GM18507 (cell line): ENCODE measurements around the gene CLEC5A.
"Not testable (repeated sequence)": the region's sequence is repeated elsewhere in the genome, so short reads cannot be mapped to it uniquely, and the experiment has no call there.

Experiments used
- DNase-seq: peaks from one replicate; pipeline ENCODE4 v3.0.0; 2011; ENCODE audit warnings: low read depth; ENCODE audit not compliant: insufficient read length; ENCODE audit errors: extremely low spot score
- FAIRE-seq: peaks from 2 replicates; lab custom pipeline; 2011; peaks lifted over from hg19 to GRCh38; lab: Jason Lieb, UNC

The CLEC5A gene

DNA sequence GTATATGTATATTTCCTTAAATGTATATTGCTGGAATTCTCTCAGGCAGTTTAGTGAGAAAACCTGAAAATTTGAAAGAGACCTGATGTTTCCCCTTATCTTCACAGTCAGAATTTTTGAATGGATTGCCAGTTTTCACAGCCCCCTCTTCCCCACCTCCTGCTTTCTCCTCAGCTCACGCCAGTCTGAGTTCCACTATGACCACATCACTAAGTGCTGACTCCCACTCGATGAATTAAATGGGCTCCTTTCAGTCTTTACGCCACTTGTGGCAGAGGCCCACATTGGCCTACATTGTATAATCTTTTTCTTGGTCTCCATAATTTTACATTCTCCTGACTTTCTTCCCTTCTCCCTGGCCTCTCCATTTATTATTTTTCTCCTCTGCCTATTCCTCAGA lies 3.1 kb upstream of the CLEC5A start:
- FAIRE-seq (no peak), DNase-seq (no peak)

DNA sequence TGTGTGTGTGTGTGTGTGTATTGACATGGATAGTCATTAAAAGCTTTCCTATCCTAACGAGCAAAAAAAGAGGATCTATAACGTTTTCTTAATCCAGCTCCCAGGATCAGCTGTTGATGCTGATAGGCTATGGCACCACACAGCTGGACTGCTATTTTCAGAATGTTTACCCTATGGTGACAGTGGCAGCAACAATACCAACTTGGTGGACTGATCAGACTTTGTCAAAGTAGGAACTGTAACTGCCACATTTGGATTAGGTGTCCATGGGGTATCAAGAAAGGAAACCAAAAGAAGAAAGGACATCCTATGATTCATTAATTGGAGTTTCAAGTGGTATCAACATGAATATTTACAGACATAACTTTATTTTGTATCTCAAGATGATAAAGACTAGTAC lies 2.7 kb upstream of the CLEC5A start:
- DNase-seq (no peak), FAIRE-seq (no peak)

DNA sequence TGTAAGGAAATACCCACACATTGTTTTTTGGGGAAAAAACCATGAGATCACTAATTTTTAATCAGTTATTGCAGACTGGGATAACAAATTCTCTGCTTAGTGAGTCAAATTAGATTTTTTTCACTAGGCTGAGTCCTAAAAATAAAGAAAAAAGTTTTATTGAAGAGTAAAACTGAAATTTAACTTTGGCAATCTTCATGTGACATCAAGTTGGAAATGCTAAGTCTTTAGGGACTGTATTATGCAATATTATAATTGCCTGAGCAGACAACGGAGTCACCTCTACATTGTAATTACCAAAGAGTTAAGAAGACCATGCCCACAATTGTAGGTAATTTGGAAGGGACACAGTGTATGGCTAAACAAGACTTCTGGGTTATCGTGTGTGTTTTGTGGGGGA lies 2.2 kb upstream of the CLEC5A start:
- no peak for DNase-seq
- FAIRE-seq = no peak

DNA sequence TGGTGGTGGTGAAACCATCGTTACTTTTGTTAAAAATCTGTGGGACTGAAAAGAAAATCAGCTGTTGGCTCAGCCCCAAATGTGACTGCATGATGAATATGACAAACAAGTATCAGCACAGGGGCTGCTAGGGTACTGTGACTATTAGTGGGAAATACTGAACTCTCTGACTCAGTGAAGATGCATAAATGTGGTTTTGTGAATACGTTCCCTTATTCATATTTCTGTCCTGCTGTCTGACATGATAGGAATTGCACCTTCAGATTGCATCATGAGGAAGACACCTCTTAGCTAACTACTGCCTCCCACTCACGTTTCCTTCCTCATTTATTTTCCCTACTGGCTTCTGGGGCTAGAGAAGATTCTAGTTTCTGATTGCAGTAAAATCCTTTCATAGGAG lies 1.4 kb downstream of the CLEC5A start:
- FAIRE-seq = no peak
- no peak for DNase-seq

DNA sequence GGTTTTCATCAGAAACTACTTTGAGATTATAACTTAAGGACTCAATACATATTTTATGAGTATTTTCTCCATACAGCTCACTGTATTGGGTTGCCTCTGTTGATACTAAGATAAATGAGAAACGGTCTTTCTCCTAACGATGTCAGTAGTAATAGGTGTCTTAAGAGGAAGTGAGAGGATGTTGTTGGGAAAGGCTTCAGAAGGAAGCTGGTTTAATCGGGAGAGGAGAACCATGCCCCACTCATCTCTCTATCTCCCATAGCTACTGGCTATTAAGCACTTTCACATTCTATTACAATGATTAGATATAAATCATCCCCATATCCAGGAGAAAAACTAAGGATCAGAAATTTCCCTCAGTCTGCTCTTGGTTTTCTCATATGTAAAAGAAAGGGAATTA lies 2.0 kb downstream of the CLEC5A start:
- FAIRE-seq = no peak

DNA sequence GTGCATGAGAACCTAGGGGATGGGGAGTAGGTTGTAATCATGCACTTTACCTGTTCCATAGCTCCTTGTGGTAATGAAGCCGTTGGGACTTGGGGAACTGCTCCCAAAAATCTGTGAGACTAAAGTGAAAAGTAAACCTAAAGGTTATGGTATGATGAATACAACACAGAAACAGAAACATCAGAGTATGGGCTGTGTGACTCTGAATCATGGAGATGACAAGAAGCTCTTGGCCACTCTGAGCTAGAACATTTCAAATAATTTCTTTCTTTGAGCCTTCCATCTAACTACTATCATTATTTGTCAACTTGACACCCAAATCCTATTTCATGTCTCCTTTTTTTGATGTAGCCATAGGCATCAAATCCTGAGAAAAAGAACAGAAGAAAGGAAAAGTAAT lies 2.9 kb downstream of the CLEC5A start:
- no peak for FAIRE-seq

More for the DNA sequence above, 2.0 kb downstream of the CLEC5A start:
- no peak for DNase-seq

DNA sequence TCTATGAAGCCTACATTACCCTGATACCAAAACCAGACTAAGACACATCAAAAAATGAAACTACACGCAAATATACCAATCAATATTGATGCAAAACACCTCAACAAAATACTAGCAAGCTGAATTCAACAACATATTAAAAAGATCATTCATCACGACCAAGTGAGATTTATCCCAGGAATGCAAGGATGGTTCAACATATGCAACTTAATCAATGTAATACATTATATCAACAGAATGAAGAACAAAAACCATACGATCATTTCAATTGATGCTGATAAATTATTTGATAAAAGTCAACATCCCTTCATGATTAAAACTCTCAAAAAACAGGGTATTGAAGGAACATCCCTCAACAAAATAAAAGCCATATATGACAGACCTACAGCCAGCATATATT lies 5.7 kb downstream of the CLEC5A start:
- DNase-seq (no peak), FAIRE-seq (no peak)

More for the DNA sequence above, 2.9 kb downstream of the CLEC5A start:
- no peak for DNase-seq

DNA sequence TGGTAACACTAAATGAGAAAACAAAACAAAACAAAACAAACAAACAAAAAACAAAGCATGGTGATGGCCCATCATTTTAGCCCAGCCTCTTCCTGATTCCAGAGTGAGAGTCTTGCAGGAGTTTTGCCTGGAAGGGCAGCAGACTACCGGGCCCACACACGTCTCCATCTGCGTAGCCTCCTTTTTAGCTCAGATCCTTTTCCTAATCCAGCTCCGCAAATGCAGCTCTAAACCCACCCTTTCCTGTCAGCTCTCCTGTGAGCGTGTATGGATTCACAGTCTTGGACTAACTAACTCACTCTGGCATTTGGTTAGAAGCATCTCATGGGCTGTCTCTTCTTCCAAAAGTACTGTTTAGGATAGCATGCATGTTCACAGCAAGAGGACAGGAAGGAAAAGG lies 16.6 kb downstream of the CLEC5A start:
- no peak for DNase-seq
- no peak for FAIRE-seq

DNA sequence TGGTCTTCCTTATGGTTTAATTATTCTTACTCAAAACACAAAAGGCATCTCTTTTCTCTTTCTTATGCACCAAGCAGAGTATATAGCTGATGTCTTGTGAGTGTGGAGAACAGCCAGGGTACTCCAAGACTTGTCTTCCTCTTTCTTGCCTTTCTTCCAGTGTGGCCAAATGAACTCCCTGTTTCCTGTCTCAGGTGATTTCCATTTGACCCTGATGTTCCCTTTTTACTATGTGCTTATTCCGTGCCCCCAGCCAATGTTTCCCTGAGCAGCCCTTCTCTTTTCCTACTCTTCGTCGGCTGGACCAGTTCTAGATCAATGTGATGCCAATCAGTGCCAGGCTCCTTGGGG lies 18.0 kb downstream of the CLEC5A start:
- DNase-seq = no peak
- FAIRE-seq = no peak

DNA sequence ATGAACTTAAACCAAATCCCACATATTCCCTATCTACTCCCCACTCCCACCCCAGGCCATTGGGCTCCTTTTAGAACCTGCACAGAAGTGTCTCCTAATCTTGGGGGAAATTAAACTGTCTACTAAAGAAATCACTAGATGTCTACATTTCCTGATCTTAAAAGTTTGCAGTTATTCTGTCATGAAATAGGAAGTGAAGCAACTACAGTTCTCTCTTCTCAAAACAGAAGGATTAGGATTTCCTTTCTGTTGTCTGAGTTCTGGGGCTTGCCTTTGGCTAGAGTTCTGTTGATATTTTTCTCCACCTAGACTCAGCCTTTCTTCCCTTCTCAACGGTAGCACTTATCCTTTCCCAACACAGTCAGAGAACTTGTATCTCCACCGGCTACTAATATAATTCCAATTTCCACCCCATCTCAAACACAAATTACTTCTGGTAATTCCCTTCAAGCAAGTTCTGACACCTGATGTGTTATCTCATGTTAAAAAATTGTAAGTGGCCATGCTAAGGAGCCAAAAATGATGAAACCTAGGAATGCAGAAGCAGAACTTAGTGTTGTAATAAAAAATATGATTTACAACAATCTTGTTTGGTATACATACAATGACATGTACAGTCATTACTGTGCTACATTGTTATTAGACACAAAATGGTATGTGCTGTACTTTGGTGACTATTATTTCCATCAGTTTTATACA lies 18.5 kb downstream of the CLEC5A start:
- DNase-seq (no peak), FAIRE-seq (no peak)

DNA sequence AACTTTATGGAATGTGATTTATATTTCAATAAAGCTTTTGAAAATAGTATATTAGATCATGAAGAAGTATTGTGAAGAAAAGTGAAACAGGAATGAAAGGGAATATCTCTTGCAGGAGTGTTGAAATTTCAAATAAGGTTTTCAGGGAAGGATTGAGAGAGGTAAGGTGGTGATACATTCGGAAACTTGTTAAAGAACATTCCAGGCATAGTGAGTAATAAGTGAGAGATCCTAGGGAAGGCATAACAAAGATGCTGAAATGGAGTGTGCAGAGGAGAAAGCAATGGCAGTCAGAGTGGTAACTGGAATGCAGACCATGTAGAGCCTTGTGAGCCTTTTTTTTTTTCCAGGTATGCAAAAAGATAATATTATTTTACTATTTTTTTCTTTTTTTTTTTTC lies 26.5 kb downstream of the CLEC5A start:
- DNase-seq (no peak), FAIRE-seq (no peak)

DNA sequence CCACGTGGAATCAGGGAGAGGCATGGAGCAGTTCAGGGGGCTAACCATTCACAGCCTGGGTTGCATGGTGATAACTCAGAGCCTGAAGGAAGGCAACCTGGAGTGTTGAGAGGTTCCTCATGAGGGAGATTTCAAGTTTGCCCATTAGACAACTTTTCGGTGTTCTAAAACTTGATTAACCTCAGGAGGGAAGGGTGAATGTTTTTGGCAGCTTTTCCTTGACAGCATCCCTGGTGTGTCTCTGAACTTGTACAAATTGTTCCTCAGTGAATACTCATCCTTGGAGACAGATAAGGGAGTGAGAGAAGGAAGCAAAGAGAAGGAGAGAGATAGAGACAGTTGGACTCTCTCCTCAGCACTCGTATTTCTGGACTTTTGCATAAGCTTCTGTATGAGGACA lies 30.7 kb downstream of the CLEC5A start, which contains the start of gene OR9A4:
Gene OR9A4, plus strand, starts transcription at position 301 of the 400 bp plus-strand sequence. CDS start 2,477 bp downstream, outside the sequence.
- DNase-seq (no peak), FAIRE-seq (no peak)

DNA sequence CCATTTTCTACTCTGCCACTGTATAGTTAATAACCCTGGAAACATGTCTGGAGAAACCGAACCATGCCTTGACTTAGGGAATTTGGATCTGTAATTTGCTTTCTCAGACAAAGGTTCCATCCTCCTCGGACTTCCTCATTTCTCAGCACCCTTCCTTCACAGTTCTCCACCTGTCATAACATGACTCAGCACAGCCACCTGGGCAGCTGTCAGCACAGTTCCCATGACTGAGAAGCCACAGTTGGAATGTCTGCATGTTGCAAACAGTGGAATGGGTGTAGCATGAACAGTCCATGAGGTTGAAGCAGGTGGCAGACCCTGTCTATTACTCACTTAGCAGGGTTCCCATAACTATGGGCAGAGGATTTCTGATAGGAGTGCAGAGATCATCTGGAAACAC lies 31.2 kb downstream of the CLEC5A start:
- DNase-seq (no peak), FAIRE-seq (no peak)

DNA sequence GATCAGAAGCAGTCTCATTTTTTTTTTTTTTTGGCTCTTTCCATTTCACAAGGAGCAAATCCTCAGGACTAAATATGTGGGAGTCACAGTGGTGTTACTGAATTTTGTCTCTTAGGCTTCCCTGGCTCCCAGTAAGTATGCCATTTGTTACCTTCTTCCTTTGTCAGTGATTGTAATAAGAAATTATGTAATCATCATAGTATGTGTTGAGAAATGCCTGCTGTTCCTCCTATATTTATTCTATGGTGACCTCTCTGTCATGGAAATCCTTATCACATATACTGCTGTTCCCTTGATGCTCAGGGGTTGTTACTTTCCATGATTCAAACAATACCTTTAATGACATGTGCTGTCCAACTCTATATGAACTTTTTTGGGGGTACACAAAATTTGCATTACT lies 35.4 kb downstream of the CLEC5A start:
- FAIRE-seq (no peak), DNase-seq (no peak)

DNA sequence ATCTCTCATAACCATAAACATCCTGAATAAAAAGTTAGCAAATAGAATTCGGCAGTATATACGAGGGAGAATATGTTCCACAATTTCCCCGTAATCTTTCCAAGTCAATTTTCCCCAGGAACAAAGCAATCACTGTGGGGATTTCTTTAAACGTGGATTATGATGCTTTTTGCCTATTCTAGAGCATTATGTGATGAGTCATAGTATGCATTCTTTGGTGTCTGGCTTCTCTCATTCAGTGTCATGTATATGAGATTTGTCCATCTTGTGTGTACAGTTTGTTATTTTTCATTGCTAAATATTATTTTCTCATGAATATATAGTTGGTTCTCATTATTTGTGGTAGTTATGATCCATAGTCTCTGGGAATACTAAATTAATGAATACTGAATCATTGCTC lies 40.5 kb downstream of the CLEC5A start:
- no peak for FAIRE-seq
- DNase-seq = no peak

DNA sequence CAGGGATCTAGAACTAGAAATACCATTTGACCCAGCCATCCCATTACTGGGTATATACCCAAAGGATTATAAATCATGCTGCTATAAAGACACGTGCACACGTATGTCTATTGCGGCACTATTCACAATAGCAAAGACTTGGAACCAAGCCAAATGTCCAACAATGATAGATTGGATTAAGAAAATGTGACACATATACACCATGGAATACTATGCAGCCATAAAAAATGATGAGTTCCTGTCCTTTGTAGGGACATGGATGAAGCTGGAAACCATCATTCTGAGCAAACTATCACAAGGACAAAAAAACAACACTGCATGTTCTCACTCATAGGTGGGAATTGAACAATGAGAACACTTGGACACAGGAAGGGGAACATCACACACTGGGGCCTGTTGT lies 47.4 kb downstream of the CLEC5A start:
- not testable (repeated sequence) for FAIRE-seq, DNase-seq

DNA sequence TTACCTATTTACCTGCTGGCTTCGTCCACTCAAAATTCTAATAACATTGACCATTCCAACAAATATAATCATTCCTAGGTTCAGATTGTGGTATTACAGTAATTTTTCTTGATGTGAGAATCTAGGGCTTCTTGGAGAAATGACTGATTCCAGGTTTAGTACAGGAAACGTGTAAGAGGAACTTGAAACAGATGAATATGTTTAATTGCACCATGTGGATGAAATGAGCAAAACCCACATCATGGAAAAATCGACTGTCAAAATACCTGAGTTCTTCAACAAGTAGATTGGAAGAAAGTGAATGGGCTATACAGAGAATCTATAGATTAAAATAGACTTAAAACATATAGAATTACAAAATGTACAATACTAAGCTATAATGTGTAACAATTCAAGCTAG lies 55.4 kb downstream of the CLEC5A start:
- no peak for DNase-seq
- no peak for FAIRE-seq

DNA sequence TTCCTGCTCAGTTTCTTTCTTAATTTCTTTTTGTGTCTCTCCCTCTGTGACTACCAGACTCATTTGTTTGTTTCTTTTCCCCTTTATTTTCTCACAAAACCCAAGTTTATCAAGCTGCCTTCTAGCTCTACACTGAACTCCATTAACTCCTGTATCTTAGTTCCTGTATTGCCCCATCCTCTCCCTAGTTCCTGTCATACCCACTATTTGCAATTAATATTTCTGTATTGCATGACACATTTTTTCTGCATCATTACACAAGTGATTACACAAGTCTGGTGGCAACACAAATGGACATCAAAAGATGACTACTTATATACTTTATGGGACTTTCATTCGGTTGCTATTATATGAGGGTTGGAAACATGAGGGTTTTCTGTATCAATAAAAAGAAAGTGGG lies 57.5 kb downstream of the CLEC5A start:
- DNase-seq (no peak), FAIRE-seq (no peak)

DNA sequence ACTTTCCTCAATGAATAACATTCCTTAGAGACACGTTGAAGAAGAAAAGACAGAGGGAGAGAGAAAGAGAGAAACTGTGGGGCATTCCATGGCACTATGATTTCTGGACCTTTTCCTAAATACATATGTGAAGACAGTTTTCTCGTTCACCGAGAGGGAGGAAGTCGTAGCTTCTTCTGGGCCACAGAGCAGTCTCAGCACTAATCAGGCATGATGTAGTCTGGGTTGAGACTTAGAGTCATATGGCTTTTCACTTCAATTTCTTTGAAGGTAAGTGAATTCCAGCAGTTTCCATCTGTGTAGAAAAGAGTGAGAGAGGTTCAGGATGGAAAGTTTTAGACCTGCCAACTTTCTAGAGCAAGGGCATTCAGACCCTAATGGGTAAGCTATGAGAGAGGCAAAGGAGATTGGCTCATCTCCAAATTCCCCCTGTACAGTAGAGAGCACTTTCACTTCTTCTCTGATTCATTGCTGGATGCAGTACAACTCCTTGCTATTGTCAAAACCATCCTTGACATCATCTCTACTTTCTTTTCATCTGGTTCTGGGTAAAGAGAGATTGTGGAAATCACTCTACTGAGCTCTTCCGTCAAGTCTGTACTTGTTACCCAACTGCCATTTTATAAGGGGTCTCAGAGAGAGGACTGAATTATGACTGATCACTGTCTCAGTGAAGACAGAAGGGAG lies 62.1 kb downstream of the CLEC5A start:
- FAIRE-seq = no peak
- DNase-seq = no peak

DNA sequence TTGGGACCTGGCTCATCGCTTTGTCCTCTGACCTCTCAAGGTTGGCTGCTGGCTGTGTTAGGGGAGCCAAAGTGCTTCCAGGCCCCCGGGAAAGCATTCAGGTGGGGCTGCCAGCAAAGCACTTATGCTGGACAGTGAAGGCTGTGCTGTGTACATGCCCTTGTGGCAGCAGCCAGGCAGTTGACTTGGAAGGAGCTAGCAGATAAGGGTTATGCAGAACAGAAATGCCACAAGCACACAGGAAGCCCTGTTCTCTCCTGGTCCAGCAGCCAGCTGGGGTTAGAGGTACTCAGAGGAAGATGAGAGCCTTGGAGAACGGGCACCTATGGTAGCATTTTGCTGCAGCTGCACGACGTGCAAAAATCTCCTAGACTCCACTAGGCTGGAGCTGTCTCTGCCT lies 65.8 kb downstream of the CLEC5A start:
- no peak for FAIRE-seq
- DNase-seq = no peak

DNA sequence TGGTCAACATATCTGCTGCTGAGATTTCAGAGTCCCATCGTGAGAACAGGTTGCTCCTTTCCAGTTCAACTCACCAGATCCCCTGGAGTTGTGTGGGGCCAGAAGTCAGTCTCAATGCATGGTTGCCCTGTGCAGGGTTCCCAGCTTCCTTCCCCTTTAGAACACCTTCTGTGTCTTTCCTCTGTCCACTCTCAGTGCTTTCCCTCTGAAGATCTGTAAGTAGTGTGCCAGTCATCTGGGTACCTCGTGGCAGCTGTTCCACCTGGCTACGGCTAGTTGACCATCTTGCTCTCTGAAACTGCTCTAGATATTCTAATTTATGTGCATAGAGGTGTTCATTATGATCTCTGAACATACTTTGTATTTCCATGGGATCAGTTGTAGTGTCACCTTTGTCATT lies 69.4 kb downstream of the CLEC5A start:
- no peak for FAIRE-seq
- DNase-seq = no peak
